Measurements from ENCODE around the gene GMCL2.

- TF ChIP-seq CTCF (conservative IDR thresholded peaks at IDR 0.05; ENCODE audit: low read depth in 2 of 2), result no peak
- TF ChIP-seq REST (IDR thresholded peaks at IDR 0.05; ENCODE audit: unreplicated experiment), result no peak
- no peak for TF ChIP-seq POLR2AphosphoS5 (IDR thresholded peaks at IDR 0.05; ENCODE audit: low read depth)
- TF ChIP-seq EZH2 (IDR thresholded peaks at IDR 0.05; ENCODE audit: low read depth, unreplicated experiment), result no peak
- TF ChIP-seq ETS1 (IDR thresholded peaks at IDR 0.05), result no peak
- TF ChIP-seq NANOG (IDR thresholded peaks at IDR 0.05; ENCODE audit: borderline replicate concordance), result no peak
- no peak for TF ChIP-seq ZNF331 (CRISPR knock-in tag; IDR thresholded peaks at IDR 0.05; ENCODE audit: low read depth)
Observed at GRCh38 chr5:178225174-178225573, 38.0 kb upstream of the GMCL2 start.

All from GM23338 (cell line).